Measurements from ENCODE around the gene MMP20. TPM values are rescaled to one million over a fixed set of nuclear protein-coding genes. Genes with fewer than 3 reads are reported as not detected.

The MMP20 gene
- total RNA-seq, 1 experiment from 2014 or later: 0.30 TPM

DNA sequence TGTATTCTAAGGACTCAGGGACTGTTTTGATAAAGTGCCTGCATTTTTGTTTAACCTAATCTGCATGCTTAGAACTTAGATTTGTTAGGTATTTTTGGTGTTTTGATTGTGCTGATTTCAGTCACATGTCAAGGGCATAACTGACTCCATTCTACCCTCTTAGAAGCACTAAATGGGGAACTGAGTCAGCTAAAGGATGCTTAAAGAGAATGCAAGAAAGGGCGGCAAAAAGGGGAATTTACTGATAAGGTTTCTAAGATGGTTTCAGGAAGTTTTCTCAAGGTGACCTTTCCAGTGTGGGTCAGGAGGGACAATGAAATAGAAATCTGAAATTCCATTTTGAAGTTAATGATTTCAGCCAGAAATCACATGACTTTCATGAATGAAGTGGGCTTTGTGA lies 43.0 kb downstream of the MMP20 start:
- ChIA-PET CTCF (no interaction called here), POLR2A (no interaction called here), RAD21 (ENCODE audit: low non-redundant PET in 1 of 2, low total read pairs in 2 of 2, uncharacterized antibody in 2 of 2, unreplicated experiment in 2 of 2) (no interaction called here)
- H4K20me1 ChIP-seq (ENCODE audit: insufficient read depth): no peaks in the 10 kb centered on the region
- DNase-seq (ENCODE audit: low read depth, low spot score) (no peak), ATAC-seq (no peak)
- no peak overlapping the region for H3K27ac ChIP-seq (ENCODE audit: low read depth, low read length)
- no peaks in the 10 kb centered on the region for H3K9me3 ChIP-seq (ENCODE audit: control insufficient read depth in 1 of 2, insufficient read depth in 1 of 2, low read depth in 1 of 2, low read length in 2 of 2)
- no peak overlapping the region for H3K4me3 ChIP-seq (replicated peaks in 1 of 2; ENCODE audit: low read depth in 1 of 2, low read length in 2 of 2)
- H3K9me2 ChIP-seq (ENCODE audit: insufficient read depth): no peaks in the 10 kb centered on the region
- H3K4me2 ChIP-seq (ENCODE audit: low read length): no peak overlapping the region
- H3K27me3 ChIP-seq (ENCODE audit: insufficient read depth, low read length): no peaks in the 10 kb centered on the region
- no peak overlapping the region for H2AFZ ChIP-seq (ENCODE audit: low read depth, low read length, poor library complexity, severe bottlenecking)
- no peak overlapping the region for H3K9ac ChIP-seq (ENCODE audit: low read length)
- TF ChIP-seq JUND (IDR thresholded peaks at IDR 0.05) (no peak), SIN3A (IDR thresholded peaks at IDR 0.05; ENCODE audit: low read depth) (no peak), ZFX (IDR thresholded peaks at IDR 0.05) (no peak), POLR2AphosphoS5 (IDR thresholded peaks at IDR 0.05; ENCODE audit: low read depth, low read length) (no peak)
- intact Hi-C loops (cut with micrococcal nuclease): no loop called here
- no TSS peak for BruUV-seq (replicated peaks)
- no peaks in the 10 kb centered on the region for H3K79me2 ChIP-seq (ENCODE audit: insufficient read depth, low read length)
- H3K4me1 ChIP-seq (ENCODE audit: control insufficient read depth in 1 of 2, insufficient read depth in 2 of 2, low read length in 2 of 2): peaks cover 0 to 17% of the 10 kb centered on the region in 2 experiments; a peak in 2 of 4 replicates
- H3K36me3 ChIP-seq (ENCODE audit: control insufficient read depth in 1 of 2, insufficient read depth in 2 of 2, low read length in 2 of 2): no peaks in the 10 kb centered on the region

- no peaks in the 10 kb centered on the region for H3K36me3 ChIP-seq (ENCODE audit: control insufficient read depth in 1 of 2, insufficient read depth in 2 of 2, low read length in 2 of 2)
- no peak overlapping the region for H3K4me3 ChIP-seq (replicated peaks in 1 of 2; ENCODE audit: low read depth in 1 of 2, low read length in 2 of 2)
- H3K9me3 ChIP-seq (ENCODE audit: control insufficient read depth in 1 of 2, insufficient read depth in 1 of 2, low read depth in 1 of 2, low read length in 2 of 2): no peaks in the 10 kb centered on the region
- RAD21 ChIA-PET (ENCODE audit: low non-redundant PET in 1 of 2, low total read pairs in 2 of 2, uncharacterized antibody in 2 of 2, unreplicated experiment in 2 of 2): no interaction called here
- CTCF ChIA-PET: no interaction called here
- no peak overlapping the region for H3K9ac ChIP-seq (ENCODE audit: low read length)
- no peaks in the 10 kb centered on the region for H4K20me1 ChIP-seq (ENCODE audit: insufficient read depth)
- no peak overlapping the region for H3K4me2 ChIP-seq (ENCODE audit: low read length)
- H3K79me2 ChIP-seq (ENCODE audit: insufficient read depth, low read length): no peaks in the 10 kb centered on the region
- H3K4me1 ChIP-seq (ENCODE audit: control insufficient read depth in 1 of 2, insufficient read depth in 2 of 2, low read length in 2 of 2): peaks cover 0 to 17% of the 10 kb centered on the region in 2 experiments; a peak in 2 of 4 replicates
- ATAC-seq: no peak
- no TSS peak for BruUV-seq (replicated peaks)
- no peak for DNase-seq (ENCODE audit: low read depth, low spot score)
- POLR2A ChIA-PET: no interaction called here
- H3K9me2 ChIP-seq (ENCODE audit: insufficient read depth): no peaks in the 10 kb centered on the region
- no peak overlapping the region for H3K27ac ChIP-seq (ENCODE audit: low read depth, low read length)
- H3K27me3 ChIP-seq (ENCODE audit: insufficient read depth, low read length): no peaks in the 10 kb centered on the region
- intact Hi-C loops (cut with micrococcal nuclease): no loop called here
- no peak overlapping the region for H2AFZ ChIP-seq (ENCODE audit: low read depth, low read length, poor library complexity, severe bottlenecking)
- TF ChIP-seq YY1 (IDR thresholded peaks at IDR 0.05; ENCODE audit: extremely low read depth, insufficient replicate concordance, low read depth, low read length): no peak
- TF ChIP-seq, protein P1, sequence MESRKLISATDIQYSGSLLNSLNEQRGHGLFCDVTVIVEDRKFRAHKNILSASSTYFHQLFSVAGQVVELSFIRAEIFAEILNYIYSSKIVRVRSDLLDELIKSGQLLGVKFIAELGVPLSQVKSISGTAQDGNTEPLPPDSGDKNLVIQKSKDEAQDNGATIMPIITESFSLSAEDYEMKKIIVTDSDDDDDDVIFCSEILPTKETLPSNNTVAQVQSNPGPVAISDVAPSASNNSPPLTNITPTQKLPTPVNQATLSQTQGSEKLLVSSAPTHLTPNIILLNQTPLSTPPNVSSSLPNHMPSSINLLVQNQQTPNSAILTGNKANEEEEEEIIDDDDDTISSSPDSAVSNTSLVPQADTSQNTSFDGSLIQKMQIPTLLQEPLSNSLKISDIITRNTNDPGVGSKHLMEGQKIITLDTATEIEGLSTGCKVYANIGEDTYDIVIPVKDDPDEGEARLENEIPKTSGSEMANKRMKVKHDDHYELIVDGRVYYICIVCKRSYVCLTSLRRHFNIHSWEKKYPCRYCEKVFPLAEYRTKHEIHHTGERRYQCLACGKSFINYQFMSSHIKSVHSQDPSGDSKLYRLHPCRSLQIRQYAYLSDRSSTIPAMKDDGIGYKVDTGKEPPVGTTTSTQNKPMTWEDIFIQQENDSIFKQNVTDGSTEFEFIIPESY (IDR thresholded peaks at IDR 0.05; ENCODE audit: extremely low read depth, insufficient replicate concordance, low read length): no peak
- TF ChIP-seq FOSL1 (IDR thresholded peaks at IDR 0.05; ENCODE audit: low read depth): no peak
- no peak for TF ChIP-seq POLR2AphosphoS5 (IDR thresholded peaks at IDR 0.05; ENCODE audit: low read depth, low read length)
- TF ChIP-seq ZNF274 (IDR thresholded peaks at IDR 0.05; ENCODE audit: low read depth, low read length): no peak
- TF ChIP-seq ATF3 (IDR thresholded peaks at IDR 0.05): no peak
- TF ChIP-seq, protein P2, sequence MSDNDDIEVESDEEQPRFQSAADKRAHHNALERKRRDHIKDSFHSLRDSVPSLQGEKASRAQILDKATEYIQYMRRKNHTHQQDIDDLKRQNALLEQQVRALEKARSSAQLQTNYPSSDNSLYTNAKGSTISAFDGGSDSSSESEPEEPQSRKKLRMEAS (IDR thresholded peaks at IDR 0.05): no peak
- TF ChIP-seq CBX3 (IDR thresholded peaks at IDR 0.05; ENCODE audit: low read depth): no peak
- no peak for TF ChIP-seq EZH2phosphoT487 (IDR thresholded peaks at IDR 0.05; ENCODE audit: borderline replicate concordance)
- TF ChIP-seq SRF (IDR thresholded peaks at IDR 0.05; ENCODE audit: low read depth): no peak
- no peak for TF ChIP-seq RAD21 (IDR thresholded peaks at IDR 0.05; ENCODE audit: low read depth)
- TF ChIP-seq SIN3A (IDR thresholded peaks at IDR 0.05; ENCODE audit: low read depth): no peak
- TF ChIP-seq POLR2A (IDR thresholded peaks at IDR 0.05; ENCODE audit: borderline replicate concordance, extremely low read depth, insufficient read depth, insufficient read length): no peak
- TF ChIP-seq TCF7L2 (IDR thresholded peaks at IDR 0.05; ENCODE audit: borderline replicate concordance, extremely low read depth, insufficient read depth, insufficient read length): no peak
- TF ChIP-seq, protein P3, sequence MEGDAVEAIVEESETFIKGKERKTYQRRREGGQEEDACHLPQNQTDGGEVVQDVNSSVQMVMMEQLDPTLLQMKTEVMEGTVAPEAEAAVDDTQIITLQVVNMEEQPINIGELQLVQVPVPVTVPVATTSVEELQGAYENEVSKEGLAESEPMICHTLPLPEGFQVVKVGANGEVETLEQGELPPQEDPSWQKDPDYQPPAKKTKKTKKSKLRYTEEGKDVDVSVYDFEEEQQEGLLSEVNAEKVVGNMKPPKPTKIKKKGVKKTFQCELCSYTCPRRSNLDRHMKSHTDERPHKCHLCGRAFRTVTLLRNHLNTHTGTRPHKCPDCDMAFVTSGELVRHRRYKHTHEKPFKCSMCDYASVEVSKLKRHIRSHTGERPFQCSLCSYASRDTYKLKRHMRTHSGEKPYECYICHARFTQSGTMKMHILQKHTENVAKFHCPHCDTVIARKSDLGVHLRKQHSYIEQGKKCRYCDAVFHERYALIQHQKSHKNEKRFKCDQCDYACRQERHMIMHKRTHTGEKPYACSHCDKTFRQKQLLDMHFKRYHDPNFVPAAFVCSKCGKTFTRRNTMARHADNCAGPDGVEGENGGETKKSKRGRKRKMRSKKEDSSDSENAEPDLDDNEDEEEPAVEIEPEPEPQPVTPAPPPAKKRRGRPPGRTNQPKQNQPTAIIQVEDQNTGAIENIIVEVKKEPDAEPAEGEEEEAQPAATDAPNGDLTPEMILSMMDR (IDR thresholded peaks at IDR 0.05 in 2 of 3, conservative IDR thresholded peaks at IDR 0.05 in 1 of 3; ENCODE audit: borderline replicate concordance in 1 of 3, insufficient read depth in 1 of 3, low read depth in 2 of 3, low read length in 2 of 3): no peak
Observed at GRCh38 chr11:102581066-102581465, 44.1 kb downstream of the MMP20 start.
